Fibroblast of mammary gland (primary cell): ENCODE measurements around the gene METTL25B.
A peak's percentile ranks its signal among the peaks of the same experiment; 100 is the strongest.

Experiments
- DNase-seq: peaks from one replicate; pipeline ENCODE4 v3.0.0-alpha.2; 2010; ENCODE audit warnings: low read depth
- H3K4me3 ChIP-seq: 2 replicates; pipeline ENCODE4 v1.5.1; 2011; ENCODE audit warnings: low read depth, mild to moderate bottlenecking, low read length, moderate library complexity; ENCODE audit not compliant: control insufficient read depth
- TF ChIP-seq, protein P1 (sequence below): conservative IDR thresholded peaks from 2 replicates; pipeline ENCODE4 v1.5.1; 2011; ENCODE audit warnings: low read depth, low read length, inconsistent platforms; ENCODE audit not compliant: control insufficient read depth, insufficient read depth

METTL25B gene

DNA sequence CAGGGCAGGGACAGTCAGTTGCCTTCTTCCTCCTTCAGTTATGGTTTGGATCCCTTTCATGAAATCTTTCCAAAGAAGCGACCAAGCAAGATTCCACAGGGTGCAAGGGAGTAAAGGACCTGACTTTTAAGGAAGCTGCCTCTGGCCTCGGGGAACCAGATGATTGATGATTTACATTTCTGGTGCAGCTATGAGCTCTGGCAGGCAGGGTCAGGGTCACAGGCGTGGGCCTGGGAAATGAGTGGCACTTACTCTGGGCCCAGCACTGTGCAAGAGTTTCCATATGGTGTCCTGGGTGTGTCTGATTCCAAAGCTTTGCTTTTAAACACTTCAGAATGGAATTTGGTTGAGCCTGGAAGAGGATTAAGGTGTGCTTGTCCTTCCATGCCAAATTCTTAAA lies 15.6 kb upstream of the METTL25B start:
- TF ChIP-seq, protein P1, sequence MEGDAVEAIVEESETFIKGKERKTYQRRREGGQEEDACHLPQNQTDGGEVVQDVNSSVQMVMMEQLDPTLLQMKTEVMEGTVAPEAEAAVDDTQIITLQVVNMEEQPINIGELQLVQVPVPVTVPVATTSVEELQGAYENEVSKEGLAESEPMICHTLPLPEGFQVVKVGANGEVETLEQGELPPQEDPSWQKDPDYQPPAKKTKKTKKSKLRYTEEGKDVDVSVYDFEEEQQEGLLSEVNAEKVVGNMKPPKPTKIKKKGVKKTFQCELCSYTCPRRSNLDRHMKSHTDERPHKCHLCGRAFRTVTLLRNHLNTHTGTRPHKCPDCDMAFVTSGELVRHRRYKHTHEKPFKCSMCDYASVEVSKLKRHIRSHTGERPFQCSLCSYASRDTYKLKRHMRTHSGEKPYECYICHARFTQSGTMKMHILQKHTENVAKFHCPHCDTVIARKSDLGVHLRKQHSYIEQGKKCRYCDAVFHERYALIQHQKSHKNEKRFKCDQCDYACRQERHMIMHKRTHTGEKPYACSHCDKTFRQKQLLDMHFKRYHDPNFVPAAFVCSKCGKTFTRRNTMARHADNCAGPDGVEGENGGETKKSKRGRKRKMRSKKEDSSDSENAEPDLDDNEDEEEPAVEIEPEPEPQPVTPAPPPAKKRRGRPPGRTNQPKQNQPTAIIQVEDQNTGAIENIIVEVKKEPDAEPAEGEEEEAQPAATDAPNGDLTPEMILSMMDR: no peak
- H3K4me3 ChIP-seq: no peak overlapping the region
- DNase-seq: peak; percentile 55

DNA sequence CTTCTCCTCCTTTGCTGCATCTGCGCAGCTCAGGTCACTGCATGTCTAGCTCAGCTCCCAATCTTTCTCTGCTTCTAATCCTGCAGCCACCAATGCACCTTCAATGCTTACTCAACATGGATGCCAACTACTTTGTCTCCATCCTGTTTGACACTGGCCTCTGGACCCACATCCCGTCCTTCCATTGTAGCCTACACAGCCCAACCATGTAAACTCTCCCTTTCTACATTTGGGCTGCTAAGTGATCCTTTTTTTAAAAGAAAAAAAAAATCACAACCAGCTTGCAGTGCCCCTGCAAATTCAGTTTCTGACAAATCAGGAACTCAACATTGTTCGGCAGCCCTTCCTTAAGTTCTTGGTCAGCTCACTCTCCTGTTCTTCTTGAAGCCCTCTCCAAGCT lies 13.4 kb upstream of the METTL25B start:
- H3K4me3 ChIP-seq: no peak overlapping the region
- no peak for DNase-seq
- TF ChIP-seq, protein P1: no peak

DNA sequence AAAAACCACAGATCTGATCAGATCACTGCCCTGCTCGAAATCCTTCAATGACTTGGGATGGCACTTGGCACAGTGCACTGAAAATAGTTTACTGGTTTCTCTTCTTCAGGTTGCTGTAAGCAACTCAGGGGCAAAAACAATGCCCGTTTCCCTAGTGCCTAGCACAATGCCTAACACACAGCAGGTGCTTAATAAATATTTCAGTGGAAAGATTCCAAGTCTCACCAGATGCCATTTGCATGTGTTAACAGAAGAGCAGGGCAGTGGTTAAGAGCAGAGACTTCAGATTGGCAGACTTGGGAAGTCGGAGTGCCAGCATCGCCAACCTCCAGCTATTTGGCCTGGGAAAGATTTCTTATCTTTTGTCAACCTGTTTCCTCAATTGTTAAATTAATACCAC lies 10.9 kb upstream of the METTL25B start:
- H3K4me3 ChIP-seq: no peak overlapping the region
- TF ChIP-seq, protein P1: no peak
- no peak for DNase-seq

DNA sequence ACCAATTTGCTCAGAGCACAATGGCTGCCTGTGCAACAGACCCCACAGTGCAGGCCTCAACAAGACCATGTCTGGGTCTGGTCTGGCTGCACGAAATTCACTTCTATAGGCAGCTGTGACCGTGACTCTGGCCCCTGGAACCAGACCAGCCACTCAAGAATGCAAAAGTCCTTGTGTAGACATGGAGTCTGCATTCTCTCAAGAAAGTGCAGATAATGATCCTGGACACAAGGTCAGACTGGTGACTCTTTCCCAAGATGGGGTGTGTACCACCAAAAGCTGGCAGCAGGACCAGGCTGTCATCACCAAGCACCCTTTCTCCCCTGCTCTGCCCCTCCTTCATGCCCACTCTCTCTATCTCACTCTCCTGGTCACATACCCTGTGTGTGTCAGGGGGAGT lies 7.1 kb upstream of the METTL25B start:
- TF ChIP-seq, protein P1: no peak
- no peak overlapping the region for H3K4me3 ChIP-seq
- DNase-seq: no peak

GRCh38 chr1:156721535-156721934 lies 6.7 kb upstream of the METTL25B start:
- TF ChIP-seq, protein P1: no peak
- DNase-seq: no peak
- H3K4me3 ChIP-seq: no peak overlapping the region

DNA sequence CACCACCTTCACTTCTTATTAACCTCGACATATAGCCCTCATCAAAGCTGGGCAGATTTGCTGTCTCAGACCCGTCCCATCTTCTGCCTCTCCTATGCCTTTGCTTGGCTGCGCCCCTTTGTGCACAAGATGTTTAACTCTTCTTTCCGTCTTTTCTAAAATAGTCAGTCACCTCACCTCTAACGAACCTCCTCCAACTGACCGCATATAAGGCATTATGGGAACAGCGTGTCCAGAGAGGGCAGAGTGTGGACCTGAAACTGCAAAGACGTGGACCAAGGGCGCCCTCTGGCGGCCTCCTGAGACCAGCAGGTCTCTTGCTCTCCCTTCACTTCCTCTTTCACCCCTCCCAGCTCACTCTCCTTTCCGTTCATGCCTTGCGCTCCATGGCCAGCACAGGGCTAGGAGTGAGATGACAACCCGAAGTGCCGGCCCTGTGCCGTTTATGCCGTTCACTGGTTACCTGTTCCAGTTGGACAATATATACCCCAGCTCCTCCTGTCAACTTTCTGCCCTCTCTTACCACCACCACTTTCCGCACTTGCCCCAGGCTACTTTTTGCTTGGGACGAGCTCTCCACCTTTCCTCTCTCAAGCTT lies 2.5 kb upstream of the METTL25B start:
- TF ChIP-seq, protein P1: peak; percentile 99
- peak; percentile 93 for DNase-seq
- H3K4me3 ChIP-seq: peak overlapping the region; percentile 84
